OCI-LY1 (cell line): ENCODE data around the gene C11orf21.

Experiments
- CTCF ChIP-seq: fragments of 200-600 bp; sonication (generic), shearing (Covaris generic); IDR thresholded peaks from 2 replicates; pipeline ENCODE4 v1.5.1; 2017; ENCODE audit warnings: mild to moderate bottlenecking, antibody characterized with exemption, low read length, moderate library complexity, mixed read lengths
- EZH2 ChIP-seq: fragments of 200-600 bp; sonication (generic), shearing (Covaris generic); IDR thresholded peaks from 2 replicates; pipeline ENCODE4 v1.8.0; 2017; ENCODE audit warnings: borderline replicate concordance, mixed run types, mild to moderate bottlenecking, antibody characterized with exemption, low read length, moderate library complexity, mixed read lengths

- no peak for TF ChIP-seq CTCF
- no peak for TF ChIP-seq EZH2
Measured at GRCh38 chr11:2313051-2313951, 11.6 kb upstream of the C11orf21 start.
